ENCODE results near the gene PTPN5.

DNA sequence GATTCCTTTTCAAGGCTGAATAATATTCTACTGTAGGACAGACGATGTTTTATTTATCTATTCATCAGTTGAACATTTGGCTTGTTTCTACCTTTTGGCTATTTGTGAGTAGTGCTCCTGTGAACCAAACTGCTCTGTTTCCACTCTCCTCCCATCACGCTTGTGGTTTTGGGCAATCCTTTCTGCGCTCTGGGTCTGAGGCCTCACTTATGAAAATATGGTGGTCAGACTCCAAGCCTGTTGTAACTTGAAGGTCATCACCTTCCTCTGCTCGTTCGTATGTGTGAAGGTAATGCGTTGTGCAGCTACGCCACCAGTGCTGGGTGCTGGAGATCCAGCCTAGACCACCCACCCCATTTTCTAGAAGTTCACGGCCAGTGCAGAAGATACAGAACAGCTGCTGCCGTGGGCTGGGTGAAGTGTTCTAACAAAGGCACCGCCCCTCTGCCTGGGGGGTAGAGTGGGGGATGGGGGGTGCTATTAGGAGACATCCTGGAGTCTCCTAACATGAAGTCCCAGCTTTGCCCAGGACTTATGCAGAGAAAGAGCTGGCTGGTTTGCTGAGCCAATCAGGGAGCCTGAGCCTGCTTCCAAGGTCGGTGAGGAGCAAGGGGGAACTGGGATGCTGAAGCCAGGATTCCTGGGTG lies 21.0 kb downstream of the PTPN5 start:
- TF ChIP-seq, protein P1, sequence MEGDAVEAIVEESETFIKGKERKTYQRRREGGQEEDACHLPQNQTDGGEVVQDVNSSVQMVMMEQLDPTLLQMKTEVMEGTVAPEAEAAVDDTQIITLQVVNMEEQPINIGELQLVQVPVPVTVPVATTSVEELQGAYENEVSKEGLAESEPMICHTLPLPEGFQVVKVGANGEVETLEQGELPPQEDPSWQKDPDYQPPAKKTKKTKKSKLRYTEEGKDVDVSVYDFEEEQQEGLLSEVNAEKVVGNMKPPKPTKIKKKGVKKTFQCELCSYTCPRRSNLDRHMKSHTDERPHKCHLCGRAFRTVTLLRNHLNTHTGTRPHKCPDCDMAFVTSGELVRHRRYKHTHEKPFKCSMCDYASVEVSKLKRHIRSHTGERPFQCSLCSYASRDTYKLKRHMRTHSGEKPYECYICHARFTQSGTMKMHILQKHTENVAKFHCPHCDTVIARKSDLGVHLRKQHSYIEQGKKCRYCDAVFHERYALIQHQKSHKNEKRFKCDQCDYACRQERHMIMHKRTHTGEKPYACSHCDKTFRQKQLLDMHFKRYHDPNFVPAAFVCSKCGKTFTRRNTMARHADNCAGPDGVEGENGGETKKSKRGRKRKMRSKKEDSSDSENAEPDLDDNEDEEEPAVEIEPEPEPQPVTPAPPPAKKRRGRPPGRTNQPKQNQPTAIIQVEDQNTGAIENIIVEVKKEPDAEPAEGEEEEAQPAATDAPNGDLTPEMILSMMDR (IDR thresholded peaks at IDR 0.05; ENCODE audit: insufficient read depth, low read length): no peak
- TF ChIP-seq POLR2AphosphoS5 (IDR thresholded peaks at IDR 0.05; ENCODE audit: low read depth): no peak
- no peak for TF ChIP-seq GABPA (IDR thresholded peaks at IDR 0.05; ENCODE audit: low read depth)
- no peak for TF ChIP-seq REST (IDR thresholded peaks at IDR 0.05; ENCODE audit: insufficient replicate concordance, low read depth)

Measured in HL-60 (cell line).